Measurements from ENCODE around the gene SSR1. TPM values are rescaled to one million over a fixed set of nuclear protein-coding genes. Genes with fewer than 3 reads are reported as not detected.

SSR1 gene
- total RNA-seq, 1 experiment from 2014 or later, result 65.2 TPM

GRCh38 chr6:7260291-7261031, 52.5 kb downstream of the SSR1 start:
- Histone ChIP-seq H3K27me3 (ENCODE audit: low read length) (no peaks in the 10 kb centered on the region), H3K79me2 (ENCODE audit: low read length) (no peaks in the 10 kb centered on the region), H2AFZ (ENCODE audit: low read length) (peak overlapping the region; percentile 77), H3K36me3 (ENCODE audit: low read depth, low read length) (no peaks in the 10 kb centered on the region), H3F3A (ENCODE audit: low read length, unreplicated experiment) (no peaks in the 10 kb centered on the region), H3K9ac (ENCODE audit: low read length) (peak overlapping the region; percentile 68), H3K4me3 (ENCODE audit: low read length) (peak overlapping the region; percentile 75), H3K27ac (ENCODE audit: low read length) (peak overlapping the region; percentile 64), H3K9me2 (replicated peaks; ENCODE audit: low read length) (no peaks in the 10 kb centered on the region), H4K20me1 (ENCODE audit: low read length) (no peaks in the 10 kb centered on the region), H3K9me3 (ENCODE audit: low read length) (no peaks in the 10 kb centered on the region), H3K4me2 (ENCODE audit: low read length) (peak overlapping the region; percentile 87), H3K4me1 (ENCODE audit: insufficient read depth, low read length) (peaks cover 17% of the 10 kb centered on the region)
- ChIA-PET POLR2A (ENCODE audit: unreplicated experiment) (no interaction called here), CTCF (no interaction called here)
- intact Hi-C loops (cut with micrococcal nuclease), result no loop called here
- ATAC-seq, result peak; percentile 29
- BruUV-seq (replicated peaks), result TSS peak; percentile 51
- DNase-seq, result no peak
- TF ChIP-seq CTCF (conservative IDR thresholded peaks at IDR 0.05; ENCODE audit: low read depth, low read length), result no peak

GRCh38 chr6:7258231-7258763, 54.7 kb downstream of the SSR1 start:
- Histone ChIP-seq H3F3A (ENCODE audit: low read length, unreplicated experiment) (no peaks in the 10 kb centered on the region), H3K9me3 (ENCODE audit: low read length) (no peaks in the 10 kb centered on the region), H3K4me2 (ENCODE audit: low read length) (no peak overlapping the region), H3K36me3 (ENCODE audit: low read depth, low read length) (no peaks in the 10 kb centered on the region), H3K79me2 (ENCODE audit: low read length) (no peaks in the 10 kb centered on the region), H2AFZ (ENCODE audit: low read length) (no peak overlapping the region), H3K4me1 (ENCODE audit: insufficient read depth, low read length) (peaks cover 17% of the 10 kb centered on the region), H3K27ac (ENCODE audit: low read length) (no peak overlapping the region), H3K4me3 (ENCODE audit: low read length) (no peak overlapping the region), H3K27me3 (ENCODE audit: low read length) (no peaks in the 10 kb centered on the region), H3K9me2 (replicated peaks; ENCODE audit: low read length) (no peaks in the 10 kb centered on the region), H3K9ac (ENCODE audit: low read length) (no peak overlapping the region), H4K20me1 (ENCODE audit: low read length) (no peaks in the 10 kb centered on the region)
- no TSS peak for BruUV-seq (replicated peaks)
- intact Hi-C loops (cut with micrococcal nuclease), result no loop called here
- DNase-seq, result no peak
- TF ChIP-seq EZH2 (IDR thresholded peaks at IDR 0.05; ENCODE audit: low read length, unreplicated experiment) (no peak), EZH2phosphoT487 (IDR thresholded peaks at IDR 0.05; ENCODE audit: borderline replicate concordance, low read length) (no peak), CTCF (conservative IDR thresholded peaks at IDR 0.05; ENCODE audit: low read depth, low read length) (no peak)
- POLR2A ChIA-PET (ENCODE audit: unreplicated experiment), result no interaction called here
- no peak for ATAC-seq
- CTCF ChIA-PET, result no interaction called here

- Histone ChIP-seq H3K9me2 (replicated peaks; ENCODE audit: low read length) (no peaks in the 10 kb centered on the region), H3K4me3 (ENCODE audit: low read length) (no peak overlapping the region), H3F3A (ENCODE audit: low read length, unreplicated experiment) (no peaks in the 10 kb centered on the region), H3K36me3 (ENCODE audit: low read depth, low read length) (no peaks in the 10 kb centered on the region), H3K4me1 (ENCODE audit: insufficient read depth, low read length) (peaks cover 17% of the 10 kb centered on the region), H4K20me1 (ENCODE audit: low read length) (no peaks in the 10 kb centered on the region), H3K27me3 (ENCODE audit: low read length) (no peaks in the 10 kb centered on the region), H3K4me2 (ENCODE audit: low read length) (no peak overlapping the region), H3K9ac (ENCODE audit: low read length) (no peak overlapping the region), H3K27ac (ENCODE audit: low read length) (no peak overlapping the region), H3K9me3 (ENCODE audit: low read length) (no peaks in the 10 kb centered on the region), H3K79me2 (ENCODE audit: low read length) (no peaks in the 10 kb centered on the region), H2AFZ (ENCODE audit: low read length) (no peak overlapping the region)
- intact Hi-C loops (cut with micrococcal nuclease), result no loop called here
- ATAC-seq (no peak), DNase-seq (no peak)
- BruUV-seq (replicated peaks), result no TSS peak
- no peak for TF ChIP-seq CTCF (conservative IDR thresholded peaks at IDR 0.05; ENCODE audit: low read depth, low read length)
- no peak for TF ChIP-seq EZH2 (IDR thresholded peaks at IDR 0.05; ENCODE audit: low read length, unreplicated experiment)
- TF ChIP-seq EZH2phosphoT487 (IDR thresholded peaks at IDR 0.05; ENCODE audit: borderline replicate concordance, low read length), result no peak
- POLR2A ChIA-PET (ENCODE audit: unreplicated experiment), result no interaction called here
- CTCF ChIA-PET, result no interaction called here
These were observed 55.3 kb downstream of the SSR1 start for GRCh38 chr6:7257521-7258230.

Measured in PC-3 (cell line).